ENCODE data around the gene CYTH3. TPM values are rescaled to one million over a fixed set of nuclear protein-coding genes. Genes with fewer than 3 reads are reported as not detected.

CYTH3 gene
- total and polyA plus RNA-seq, 2 donors (not counting 1 experiment from before 2014, with no cell fraction given) = 39.1 to 73.3 TPM

DNA sequence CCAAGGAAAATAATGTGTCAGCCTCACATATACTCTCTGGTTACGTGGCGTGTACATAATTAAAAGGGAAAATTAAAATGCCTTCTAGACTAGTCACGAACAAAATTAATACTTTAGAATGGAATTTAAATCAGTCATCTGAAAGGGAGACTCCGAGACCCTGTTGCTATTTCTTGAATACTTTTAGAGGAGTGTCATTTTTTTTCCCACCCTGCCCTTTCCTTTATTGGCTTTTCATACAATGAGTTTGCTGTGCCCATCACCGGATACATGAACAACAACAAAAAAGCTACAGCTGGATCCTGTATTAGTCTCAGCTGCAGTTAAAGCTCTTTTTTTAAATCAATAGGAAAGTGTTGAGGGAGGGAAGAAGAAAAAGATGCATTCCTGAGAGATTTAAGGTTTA is 20.1 kb downstream of the CYTH3 start:
- H3K4me3 ChIP-seq (replicated peaks in 1 of 4; ENCODE audit: control extremely low read depth in 1 of 4, insufficient read depth in 1 of 4, low read depth in 3 of 4, low read length in 4 of 4) = peak overlapping the region in 1 of 4 experiments; percentile 18
- no peak overlapping the region for H2AFZ ChIP-seq (ENCODE audit: low read length)
- H3K27ac ChIP-seq (ENCODE audit: insufficient read depth, low read length) = peak overlapping the region; percentile 39
- TF ChIP-seq EZH2 (IDR thresholded peaks at IDR 0.05; ENCODE audit: low read length, missing control alignments) = no peak
- no peak for TF ChIP-seq CTCF (conservative IDR thresholded peaks at IDR 0.05 in 1 of 2, IDR thresholded peaks at IDR 0.05 in 1 of 2; ENCODE audit: low read depth in 1 of 2, low read length in 2 of 2)
- no peaks in the 10 kb centered on the region for H4K20me1 ChIP-seq (ENCODE audit: control insufficient read depth, extremely low read depth, insufficient read depth, low read length)
- no peaks in the 10 kb centered on the region for H3K9me3 ChIP-seq (ENCODE audit: control insufficient read depth, insufficient read depth, low read depth, low read length)
- H3K9ac ChIP-seq (ENCODE audit: insufficient read depth, low read length) = no peak overlapping the region
- H3K4me2 ChIP-seq (ENCODE audit: extremely low read depth, insufficient read depth, low read length) = peak overlapping the region; percentile 48
- no peaks in the 10 kb centered on the region for H3K36me3 ChIP-seq (ENCODE audit: control insufficient read depth, insufficient read depth, low read length)
- no peaks in the 10 kb centered on the region for H3K27me3 ChIP-seq (ENCODE audit: control insufficient read depth, insufficient read depth, low read length)
- peak in 1 of 2 donors; percentile 85 for DNase-seq (ENCODE audit: low read depth in 2 of 2)
- peaks cover 70% of the 10 kb centered on the region for H3K79me2 ChIP-seq (ENCODE audit: control insufficient read depth, insufficient read depth, low read length)
- H3K4me1 ChIP-seq (ENCODE audit: control insufficient read depth, extremely low read depth, insufficient read depth, low read length) = peaks cover 35% of the 10 kb centered on the region

- Histone ChIP-seq H4K20me1 (ENCODE audit: control insufficient read depth, extremely low read depth, insufficient read depth, low read length) (no peaks in the 10 kb centered on the region), H3K4me1 (ENCODE audit: control insufficient read depth, extremely low read depth, insufficient read depth, low read length) (peaks cover 36% of the 10 kb centered on the region), H3K27ac (ENCODE audit: insufficient read depth, low read length) (peak overlapping the region; percentile 39), H3K9me3 (ENCODE audit: control insufficient read depth, insufficient read depth, low read depth, low read length) (no peaks in the 10 kb centered on the region), H3K4me3 (replicated peaks in 1 of 4; ENCODE audit: control extremely low read depth in 1 of 4, insufficient read depth in 1 of 4, low read depth in 3 of 4, low read length in 4 of 4) (no peak overlapping the region), H3K79me2 (ENCODE audit: control insufficient read depth, insufficient read depth, low read length) (peaks cover 73% of the 10 kb centered on the region), H2AFZ (ENCODE audit: low read length) (no peak overlapping the region), H3K36me3 (ENCODE audit: control insufficient read depth, insufficient read depth, low read length) (no peaks in the 10 kb centered on the region), H3K27me3 (ENCODE audit: control insufficient read depth, insufficient read depth, low read length) (no peaks in the 10 kb centered on the region), H3K9ac (ENCODE audit: insufficient read depth, low read length) (no peak overlapping the region), H3K4me2 (ENCODE audit: extremely low read depth, insufficient read depth, low read length) (peak overlapping the region; percentile 34)
- DNase-seq (ENCODE audit: low read depth in 2 of 2) = peak in 1 of 2 donors; percentile 58
- TF ChIP-seq CTCF (conservative IDR thresholded peaks at IDR 0.05 in 1 of 2, IDR thresholded peaks at IDR 0.05 in 1 of 2; ENCODE audit: low read depth in 1 of 2, low read length in 2 of 2) (no peak), EZH2 (IDR thresholded peaks at IDR 0.05; ENCODE audit: low read length, missing control alignments) (no peak)
Observed at GRCh38 chr7:6251653-6252052, 20.8 kb downstream of the CYTH3 start.

DNA sequence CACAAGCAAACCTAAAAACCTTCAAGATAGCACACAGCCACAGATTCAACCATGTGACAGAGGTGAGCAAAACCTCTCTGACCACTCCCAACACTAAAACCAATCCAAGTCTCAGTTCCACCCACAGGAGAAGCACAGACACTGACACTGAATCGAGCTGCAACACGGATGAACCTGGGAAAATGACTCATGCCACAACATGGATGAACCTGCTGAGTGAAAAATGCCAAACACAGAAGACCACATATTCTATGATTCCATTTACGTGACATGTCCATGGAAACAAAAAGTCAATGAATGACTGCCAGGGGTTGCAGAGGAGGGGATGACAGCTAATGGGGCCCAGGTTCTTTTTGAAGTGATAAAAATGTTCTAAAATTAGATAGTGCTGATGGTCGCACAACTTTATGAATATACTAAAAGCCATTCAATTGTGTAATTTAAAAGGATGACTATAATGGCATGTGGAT is 22.0 kb downstream of the CYTH3 start:
- Histone ChIP-seq H3K4me3 (replicated peaks in 1 of 4; ENCODE audit: control extremely low read depth in 1 of 4, insufficient read depth in 1 of 4, low read depth in 3 of 4, low read length in 4 of 4) (no peak overlapping the region), H3K27ac (ENCODE audit: insufficient read depth, low read length) (no peak overlapping the region), H3K27me3 (ENCODE audit: control insufficient read depth, insufficient read depth, low read length) (no peaks in the 10 kb centered on the region), H2AFZ (ENCODE audit: low read length) (no peak overlapping the region), H3K4me1 (ENCODE audit: control insufficient read depth, extremely low read depth, insufficient read depth, low read length) (peaks cover 28% of the 10 kb centered on the region), H3K9me3 (ENCODE audit: control insufficient read depth, insufficient read depth, low read depth, low read length) (no peaks in the 10 kb centered on the region), H3K36me3 (ENCODE audit: control insufficient read depth, insufficient read depth, low read length) (no peaks in the 10 kb centered on the region), H3K79me2 (ENCODE audit: control insufficient read depth, insufficient read depth, low read length) (peaks cover 70% of the 10 kb centered on the region), H4K20me1 (ENCODE audit: control insufficient read depth, extremely low read depth, insufficient read depth, low read length) (no peaks in the 10 kb centered on the region), H3K9ac (ENCODE audit: insufficient read depth, low read length) (no peak overlapping the region), H3K4me2 (ENCODE audit: extremely low read depth, insufficient read depth, low read length) (no peak overlapping the region)
- TF ChIP-seq EZH2 (IDR thresholded peaks at IDR 0.05; ENCODE audit: low read length, missing control alignments) (no peak), CTCF (conservative IDR thresholded peaks at IDR 0.05 in 1 of 2, IDR thresholded peaks at IDR 0.05 in 1 of 2; ENCODE audit: low read depth in 1 of 2, low read length in 2 of 2) (no peak)
- DNase-seq (ENCODE audit: low read depth in 2 of 2) = peak in 1 of 2 donors; percentile 25

Data from fibroblast of lung (primary cell).